ENCODE measurements around the gene ICAM4. TPM values are rescaled to one million over a fixed set of nuclear protein-coding genes. Genes with fewer than 3 reads are reported as not detected.

Gene ICAM4
- total and polyA plus RNA-seq, 2 of the 8 experiments (the other 6 are each of a cell fraction or from before 2014, with no cell fraction given): 1.5 to 4.1 TPM

DNA sequence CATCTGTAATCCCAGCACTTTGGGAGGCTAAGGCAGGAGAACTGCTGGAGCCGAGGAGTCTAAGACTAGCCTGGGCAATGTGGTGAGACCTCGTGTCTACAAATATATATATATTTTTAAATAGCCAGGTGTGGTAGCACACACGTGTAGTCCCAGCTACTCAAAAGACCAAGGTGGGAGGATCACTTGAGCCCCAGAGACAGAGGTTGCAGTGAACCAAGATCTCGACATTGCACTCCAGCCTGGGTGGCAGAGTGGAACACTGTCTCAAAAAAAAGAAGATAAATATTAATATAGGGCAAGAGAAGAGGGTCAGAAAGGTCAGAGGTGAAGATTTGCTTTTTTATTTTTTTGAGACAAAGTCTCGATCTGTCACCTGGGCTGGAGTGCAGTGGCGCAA, 40.2 kb upstream of the ICAM4 start (continued):
- TF ChIP-seq BCL11A (IDR thresholded peaks at IDR 0.05; ENCODE audit: low read depth in 2 of 2, low read length in 2 of 2) (no peak), CHD1 (IDR thresholded peaks at IDR 0.05; ENCODE audit: low read depth, low read length) (no peak), FOSL1 (IDR thresholded peaks at IDR 0.05; ENCODE audit: insufficient read depth, low read depth, low read length) (no peak)
